ENCODE results near the gene GALNT15. TPM values are rescaled to one million over a fixed set of nuclear protein-coding genes. Genes with fewer than 3 reads are reported as not detected.

Gene GALNT15
- total RNA-seq, 2 donors from 2014 or later, result 0.13 TPM; not detected in 1

DNA sequence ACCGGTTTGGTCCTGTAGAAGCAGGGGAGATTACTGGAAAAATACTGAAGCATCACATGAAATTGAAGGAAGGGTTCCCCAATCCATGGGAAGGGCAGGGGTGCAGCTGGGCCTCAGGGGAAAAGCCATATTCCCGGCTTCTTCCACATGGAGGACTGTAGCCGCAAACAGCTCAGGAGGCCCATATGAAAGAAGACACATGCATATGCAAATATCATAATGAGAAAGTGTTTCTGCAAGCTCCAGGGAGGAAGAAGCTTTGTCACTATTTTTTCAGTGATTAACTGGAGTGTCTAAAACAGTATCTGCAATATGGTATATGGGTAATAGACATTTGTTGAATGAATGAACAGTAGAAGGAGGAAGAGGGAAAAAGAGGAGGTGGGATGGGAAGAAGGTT is 71.1 kb downstream of the GALNT15 start:
- peaks cover 3% of the 10 kb centered on the region for H3K27me3 Mint-ChIP-seq (ENCODE audit: insufficient read depth)

DNA sequence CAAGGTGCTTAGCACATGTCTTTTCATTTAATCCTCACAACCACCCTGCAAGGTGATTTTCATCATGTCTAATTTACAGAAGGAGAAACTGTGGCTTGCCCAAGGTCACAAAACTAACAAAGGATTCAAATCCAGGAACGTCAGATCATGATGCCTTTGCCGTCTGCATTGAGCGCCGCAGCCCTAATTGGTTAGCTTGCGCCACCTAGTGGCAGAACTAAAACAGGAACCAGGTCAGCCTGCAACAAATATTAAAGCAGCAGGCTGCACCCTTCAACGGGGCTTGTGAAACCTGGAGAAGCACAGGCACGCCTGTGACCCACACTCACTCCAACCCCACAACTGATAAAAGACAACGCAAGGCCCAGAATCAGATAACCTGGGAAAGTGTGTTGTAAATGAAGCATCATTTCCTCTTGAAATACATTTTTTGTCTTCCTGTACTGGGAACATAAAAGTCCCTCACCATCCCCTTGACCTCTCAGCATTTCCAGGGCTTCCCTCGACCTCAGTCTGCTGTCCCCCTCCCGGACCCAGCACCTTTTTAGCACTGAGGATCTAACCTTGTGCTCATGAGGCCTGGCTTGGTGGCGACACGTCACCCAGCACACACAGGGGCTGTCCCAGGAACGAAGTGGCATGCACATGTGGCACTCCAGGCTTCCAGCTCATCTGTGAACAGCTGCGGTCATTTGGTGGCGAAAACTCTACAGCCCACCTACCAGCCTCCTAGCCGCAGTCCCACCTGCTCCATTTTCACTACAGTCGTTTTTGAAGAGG is 73.0 kb downstream of the GALNT15 start:
- H3K4me1 Mint-ChIP-seq, result no peaks in the 10 kb centered on the region
- 44 to 52% methylated on average over 13 to 16 of the region's 17 CpGs for WGBS, 2 experiments (ENCODE audit: insufficient coverage in 1 of 2, insufficient read length in 1 of 2)
- no peak overlapping the region for H3K4me3 Mint-ChIP-seq
- H3K9me3 Mint-ChIP-seq, result no peaks in the 10 kb centered on the region
- no peak overlapping the region for H3K27ac ChIP-seq (ENCODE audit: low read depth, low read length)
- DNase-seq, result peak; percentile 91
- H3K36me3 ChIP-seq (ENCODE audit: control insufficient read depth, insufficient read depth, low read length), result no peaks in the 10 kb centered on the region
- no peaks in the 10 kb centered on the region for H3K27me3 ChIP-seq (ENCODE audit: control insufficient read depth, insufficient read depth, low read length, poor library complexity, severe bottlenecking)
- no peaks in the 10 kb centered on the region for H3K36me3 Mint-ChIP-seq (ENCODE audit: low read depth)
- H3K27ac Mint-ChIP-seq, result no peak overlapping the region
- no peak overlapping the region for H3K9ac ChIP-seq (ENCODE audit: extremely low read depth, low read length, poor library complexity, severe bottlenecking)
- no peaks in the 10 kb centered on the region for H3K9me3 ChIP-seq (ENCODE audit: control insufficient read depth, low read length)
- H3K4me1 ChIP-seq (ENCODE audit: control insufficient read depth, insufficient read depth, low read length), result no peaks in the 10 kb centered on the region
- TF ChIP-seq, protein P1, sequence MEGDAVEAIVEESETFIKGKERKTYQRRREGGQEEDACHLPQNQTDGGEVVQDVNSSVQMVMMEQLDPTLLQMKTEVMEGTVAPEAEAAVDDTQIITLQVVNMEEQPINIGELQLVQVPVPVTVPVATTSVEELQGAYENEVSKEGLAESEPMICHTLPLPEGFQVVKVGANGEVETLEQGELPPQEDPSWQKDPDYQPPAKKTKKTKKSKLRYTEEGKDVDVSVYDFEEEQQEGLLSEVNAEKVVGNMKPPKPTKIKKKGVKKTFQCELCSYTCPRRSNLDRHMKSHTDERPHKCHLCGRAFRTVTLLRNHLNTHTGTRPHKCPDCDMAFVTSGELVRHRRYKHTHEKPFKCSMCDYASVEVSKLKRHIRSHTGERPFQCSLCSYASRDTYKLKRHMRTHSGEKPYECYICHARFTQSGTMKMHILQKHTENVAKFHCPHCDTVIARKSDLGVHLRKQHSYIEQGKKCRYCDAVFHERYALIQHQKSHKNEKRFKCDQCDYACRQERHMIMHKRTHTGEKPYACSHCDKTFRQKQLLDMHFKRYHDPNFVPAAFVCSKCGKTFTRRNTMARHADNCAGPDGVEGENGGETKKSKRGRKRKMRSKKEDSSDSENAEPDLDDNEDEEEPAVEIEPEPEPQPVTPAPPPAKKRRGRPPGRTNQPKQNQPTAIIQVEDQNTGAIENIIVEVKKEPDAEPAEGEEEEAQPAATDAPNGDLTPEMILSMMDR (conservative IDR thresholded peaks at IDR 0.05), result peak; percentile 97
- no peaks in the 10 kb centered on the region for H3K27me3 Mint-ChIP-seq (ENCODE audit: insufficient read depth)
- no peak overlapping the region for H3K4me3 ChIP-seq (ENCODE audit: low read length)

More for the DNA sequence above, 71.1 kb downstream of the GALNT15 start:
- H3K9me3 Mint-ChIP-seq, result no peaks in the 10 kb centered on the region
- no peak overlapping the region for H3K27ac Mint-ChIP-seq
- no peaks in the 10 kb centered on the region for H3K4me1 ChIP-seq (ENCODE audit: control insufficient read depth, insufficient read depth, low read length)
- no peak overlapping the region for H3K4me3 ChIP-seq (ENCODE audit: low read length)
- no peaks in the 10 kb centered on the region for H3K27me3 ChIP-seq (ENCODE audit: control insufficient read depth, insufficient read depth, low read length, poor library complexity, severe bottlenecking)
- H3K4me1 Mint-ChIP-seq, result no peaks in the 10 kb centered on the region
- no peak overlapping the region for H3K4me3 Mint-ChIP-seq
- no peaks in the 10 kb centered on the region for H3K36me3 Mint-ChIP-seq (ENCODE audit: low read depth)
- no peaks in the 10 kb centered on the region for H3K9me3 ChIP-seq (ENCODE audit: control insufficient read depth, low read length)
- TF ChIP-seq, protein P1 (conservative IDR thresholded peaks at IDR 0.05), result no peak
- no peaks in the 10 kb centered on the region for H3K36me3 ChIP-seq (ENCODE audit: control insufficient read depth, insufficient read depth, low read length)
- whole genome bisulfite sequencing, 2 experiments (ENCODE audit: insufficient coverage in 1 of 2, insufficient read length in 1 of 2), result 89 to 97% methylated on average over 3 of the region's 3 CpGs
- no peak overlapping the region for H3K27ac ChIP-seq (ENCODE audit: low read depth, low read length)
- no peak for DNase-seq
- no peak overlapping the region for H3K9ac ChIP-seq (ENCODE audit: extremely low read depth, low read length, poor library complexity, severe bottlenecking)

DNA sequence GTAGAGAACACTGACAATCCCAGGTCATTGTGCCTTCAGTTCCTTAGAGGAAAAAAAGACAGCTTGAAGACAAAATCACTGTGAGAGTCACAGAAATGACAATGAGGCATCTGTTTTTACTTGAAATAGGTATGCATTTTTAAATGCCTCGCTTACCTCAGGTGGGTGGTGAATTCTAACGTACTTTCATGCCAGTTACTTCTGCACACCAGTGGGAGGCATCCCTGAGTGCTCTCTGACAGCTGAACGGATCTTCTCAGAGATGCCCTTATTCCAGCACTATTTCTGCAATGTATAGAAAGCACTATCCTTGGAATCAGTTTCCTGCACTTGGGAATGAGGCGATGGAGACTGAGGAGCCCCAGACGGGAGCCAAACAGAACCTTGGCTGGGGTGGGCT is 74.1 kb downstream of the GALNT15 start:
- H3K27ac ChIP-seq (ENCODE audit: low read depth, low read length), result no peak overlapping the region
- H3K9me3 ChIP-seq (ENCODE audit: control insufficient read depth, low read length), result no peaks in the 10 kb centered on the region
- H3K9ac ChIP-seq (ENCODE audit: extremely low read depth, low read length, poor library complexity, severe bottlenecking), result no peak overlapping the region
- H3K4me3 ChIP-seq (ENCODE audit: low read length), result no peak overlapping the region
- H3K36me3 ChIP-seq (ENCODE audit: control insufficient read depth, insufficient read depth, low read length), result no peaks in the 10 kb centered on the region
- H3K27ac Mint-ChIP-seq, result no peak overlapping the region
- TF ChIP-seq, protein P1 (conservative IDR thresholded peaks at IDR 0.05), result no peak
- no peaks in the 10 kb centered on the region for H3K4me1 ChIP-seq (ENCODE audit: control insufficient read depth, insufficient read depth, low read length)
- H3K4me3 Mint-ChIP-seq, result no peak overlapping the region
- H3K4me1 Mint-ChIP-seq, result no peaks in the 10 kb centered on the region
- no peaks in the 10 kb centered on the region for H3K27me3 Mint-ChIP-seq (ENCODE audit: insufficient read depth)
- DNase-seq, result no peak
- 80 to 89% methylated on average over 2 to 5 of the region's 5 CpGs for WGBS, 2 experiments (ENCODE audit: insufficient coverage in 1 of 2, insufficient read length in 1 of 2)
- H3K36me3 Mint-ChIP-seq (ENCODE audit: low read depth), result no peaks in the 10 kb centered on the region
- no peaks in the 10 kb centered on the region for H3K9me3 Mint-ChIP-seq
- H3K27me3 ChIP-seq (ENCODE audit: control insufficient read depth, insufficient read depth, low read length, poor library complexity, severe bottlenecking), result no peaks in the 10 kb centered on the region

All from endodermal cell (in vitro differentiated cells).